Measurements from ENCODE around the gene TMEM87B.

TMEM87B gene

DNA sequence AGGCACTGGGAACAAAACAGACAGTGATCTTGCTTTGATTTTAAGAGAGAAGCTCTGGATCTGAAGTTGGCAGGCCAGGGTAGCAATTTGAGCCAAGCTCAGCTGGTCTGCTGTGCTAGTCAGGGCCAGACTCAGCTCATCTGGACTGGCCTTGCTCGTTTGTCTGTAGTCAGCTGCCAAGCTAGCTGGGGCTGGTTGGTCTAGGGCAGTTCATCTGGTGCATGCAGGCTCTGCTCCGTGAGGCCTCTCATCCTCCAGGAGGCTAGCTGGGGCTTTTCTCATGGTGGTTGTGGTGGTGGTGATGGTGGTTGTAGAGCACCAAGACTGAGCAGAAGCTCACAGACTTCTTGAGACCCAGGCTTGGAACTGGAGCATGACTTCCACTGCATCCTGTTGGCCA lies 93.4 kb downstream of the TMEM87B start:
- no peaks in the 10 kb centered on the region for H3K9me3 ChIP-seq (ENCODE audit: control insufficient read depth in 2 of 2, low read length in 2 of 2)
- H3K4me1 ChIP-seq (ENCODE audit: control insufficient read depth in 2 of 2, insufficient read depth in 2 of 2, low read length in 2 of 2), result no peaks in the 10 kb centered on the region
- H3K9ac ChIP-seq (ENCODE audit: low read depth in 1 of 2, low read length in 2 of 2), result no peak overlapping the region
- H3K27ac ChIP-seq (ENCODE audit: low read depth in 2 of 2, low read length in 2 of 2), result no peak overlapping the region
- H3K36me3 ChIP-seq (ENCODE audit: control insufficient read depth in 2 of 2, insufficient read depth in 2 of 2, low read length in 2 of 2), result no peaks in the 10 kb centered on the region
- H3K27me3 ChIP-seq (ENCODE audit: control insufficient read depth in 2 of 2, insufficient read depth in 2 of 2, low read length in 2 of 2), result no peaks in the 10 kb centered on the region
- H3K4me3 ChIP-seq (ENCODE audit: low read length in 2 of 2), result no peak overlapping the region

DNA sequence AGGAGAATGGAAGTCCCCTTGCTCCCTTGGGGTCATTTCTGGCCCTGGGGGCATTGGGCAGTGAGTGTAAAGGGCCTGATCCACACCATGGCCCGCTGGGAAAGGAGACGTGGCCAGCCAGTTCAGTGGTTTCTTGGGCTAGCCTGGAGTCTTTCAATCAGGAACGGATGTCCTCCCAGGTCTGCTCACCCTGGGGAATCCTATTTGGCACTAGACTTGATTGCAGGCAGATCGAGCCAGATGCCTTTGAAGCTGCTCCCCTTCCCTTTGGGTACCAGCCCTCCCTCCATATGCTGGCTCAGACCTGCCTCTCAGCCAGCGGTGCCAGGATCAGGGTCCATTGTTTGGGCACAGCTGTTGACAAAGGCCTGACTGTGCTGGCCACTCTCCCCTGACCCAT lies 94.1 kb downstream of the TMEM87B start:
- Histone ChIP-seq H3K4me1 (ENCODE audit: control insufficient read depth in 2 of 2, insufficient read depth in 2 of 2, low read length in 2 of 2) (no peaks in the 10 kb centered on the region), H3K27ac (ENCODE audit: low read depth in 2 of 2, low read length in 2 of 2) (no peak overlapping the region), H3K9ac (ENCODE audit: low read depth in 1 of 2, low read length in 2 of 2) (no peak overlapping the region), H3K4me3 (ENCODE audit: low read length in 2 of 2) (no peak overlapping the region), H3K27me3 (ENCODE audit: control insufficient read depth in 2 of 2, insufficient read depth in 2 of 2, low read length in 2 of 2) (no peaks in the 10 kb centered on the region), H3K9me3 (ENCODE audit: control insufficient read depth in 2 of 2, low read length in 2 of 2) (no peaks in the 10 kb centered on the region), H3K36me3 (ENCODE audit: control insufficient read depth in 2 of 2, insufficient read depth in 2 of 2, low read length in 2 of 2) (no peaks in the 10 kb centered on the region)

DNA sequence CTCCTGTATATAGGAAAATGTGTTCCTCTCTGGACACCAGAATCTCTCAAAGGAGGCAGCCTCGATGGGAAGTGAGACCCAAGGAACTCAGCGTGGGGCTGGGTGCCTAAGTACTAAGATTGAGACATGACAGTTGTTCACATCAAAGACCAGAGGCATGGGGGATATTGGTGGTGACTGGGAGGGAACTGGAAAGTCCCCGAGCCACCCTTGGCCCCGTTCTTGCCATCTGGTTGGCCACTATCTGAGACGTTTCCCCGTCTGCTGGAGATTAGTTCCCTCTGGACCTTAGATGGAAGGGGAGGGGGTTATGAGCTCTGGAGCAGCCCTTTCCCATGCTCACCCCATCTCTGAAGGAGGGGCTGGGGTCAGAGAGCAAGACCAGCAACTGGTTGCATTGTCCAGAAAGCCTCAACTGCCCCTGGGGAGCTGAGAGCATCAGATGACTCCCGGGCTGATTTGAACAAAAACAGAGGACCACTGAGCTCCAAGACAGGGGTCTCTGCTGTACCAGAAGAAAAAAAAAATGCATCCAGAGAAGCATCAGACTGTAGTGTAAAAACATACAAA lies 94.9 kb downstream of the TMEM87B start:
- Histone ChIP-seq H3K36me3 (ENCODE audit: control insufficient read depth in 2 of 2, insufficient read depth in 2 of 2, low read length in 2 of 2) (no peaks in the 10 kb centered on the region), H3K27ac (ENCODE audit: low read depth in 2 of 2, low read length in 2 of 2) (no peak overlapping the region), H3K4me1 (ENCODE audit: control insufficient read depth in 2 of 2, insufficient read depth in 2 of 2, low read length in 2 of 2) (no peaks in the 10 kb centered on the region), H3K9me3 (ENCODE audit: control insufficient read depth in 2 of 2, low read length in 2 of 2) (no peaks in the 10 kb centered on the region), H3K9ac (ENCODE audit: low read depth in 1 of 2, low read length in 2 of 2) (no peak overlapping the region), H3K4me3 (ENCODE audit: low read length in 2 of 2) (no peak overlapping the region), H3K27me3 (ENCODE audit: control insufficient read depth in 2 of 2, insufficient read depth in 2 of 2, low read length in 2 of 2) (no peaks in the 10 kb centered on the region)

DNA sequence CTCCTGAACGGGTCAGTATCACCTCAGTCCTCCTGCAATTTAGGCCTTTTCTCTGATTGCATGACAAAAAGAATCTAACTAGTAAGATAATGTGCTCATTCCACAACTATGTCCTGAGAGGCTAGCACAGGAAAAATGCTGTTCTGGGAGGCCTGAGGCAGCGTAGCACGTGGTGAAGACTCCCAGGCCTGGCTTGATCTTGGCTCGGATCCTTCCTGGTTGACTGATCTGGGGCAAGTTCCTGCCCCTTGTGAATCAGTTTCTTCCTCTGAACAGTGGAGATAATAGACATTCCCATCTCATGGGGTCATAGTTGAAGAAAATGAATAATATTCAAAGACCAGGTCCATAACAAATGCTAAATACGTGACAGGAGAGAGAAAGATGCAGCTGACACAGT lies 95.4 kb downstream of the TMEM87B start:
- Histone ChIP-seq H3K4me3 (ENCODE audit: low read length in 2 of 2) (no peak overlapping the region), H3K27me3 (ENCODE audit: control insufficient read depth in 2 of 2, insufficient read depth in 2 of 2, low read length in 2 of 2) (no peaks in the 10 kb centered on the region), H3K4me1 (ENCODE audit: control insufficient read depth in 2 of 2, insufficient read depth in 2 of 2, low read length in 2 of 2) (no peaks in the 10 kb centered on the region), H3K27ac (ENCODE audit: low read depth in 2 of 2, low read length in 2 of 2) (no peak overlapping the region), H3K9me3 (ENCODE audit: control insufficient read depth in 2 of 2, low read length in 2 of 2) (no peaks in the 10 kb centered on the region), H3K9ac (ENCODE audit: low read depth in 1 of 2, low read length in 2 of 2) (no peak overlapping the region), H3K36me3 (ENCODE audit: control insufficient read depth in 2 of 2, insufficient read depth in 2 of 2, low read length in 2 of 2) (no peaks in the 10 kb centered on the region)

DNA sequence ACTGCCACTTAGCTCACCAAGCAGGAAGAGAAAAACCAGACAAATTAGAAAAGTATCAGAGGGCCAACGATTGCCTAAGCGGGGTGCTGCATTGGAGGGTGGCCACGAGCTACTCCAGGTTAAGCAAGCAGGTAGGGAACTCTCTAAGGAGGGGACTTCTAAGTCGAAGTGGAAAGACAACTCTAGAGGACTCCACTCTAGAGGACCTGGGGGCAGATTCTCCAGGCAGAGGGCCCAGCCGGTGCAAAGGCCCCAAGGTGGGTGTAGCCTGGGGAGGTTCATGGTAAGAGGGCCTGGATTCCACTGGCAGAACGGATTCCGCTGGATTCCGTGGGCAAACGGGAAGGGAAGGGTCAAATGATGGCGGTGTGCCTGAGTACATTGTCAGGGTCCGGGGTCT lies 95.8 kb downstream of the TMEM87B start:
- Histone ChIP-seq H3K4me1 (ENCODE audit: control insufficient read depth in 2 of 2, insufficient read depth in 2 of 2, low read length in 2 of 2) (no peaks in the 10 kb centered on the region), H3K9me3 (ENCODE audit: control insufficient read depth in 2 of 2, low read length in 2 of 2) (no peaks in the 10 kb centered on the region), H3K36me3 (ENCODE audit: control insufficient read depth in 2 of 2, insufficient read depth in 2 of 2, low read length in 2 of 2) (no peaks in the 10 kb centered on the region), H3K27ac (ENCODE audit: low read depth in 2 of 2, low read length in 2 of 2) (no peak overlapping the region), H3K27me3 (ENCODE audit: control insufficient read depth in 2 of 2, insufficient read depth in 2 of 2, low read length in 2 of 2) (no peaks in the 10 kb centered on the region), H3K9ac (ENCODE audit: low read depth in 1 of 2, low read length in 2 of 2) (no peak overlapping the region), H3K4me3 (ENCODE audit: low read length in 2 of 2) (no peak overlapping the region)

DNA sequence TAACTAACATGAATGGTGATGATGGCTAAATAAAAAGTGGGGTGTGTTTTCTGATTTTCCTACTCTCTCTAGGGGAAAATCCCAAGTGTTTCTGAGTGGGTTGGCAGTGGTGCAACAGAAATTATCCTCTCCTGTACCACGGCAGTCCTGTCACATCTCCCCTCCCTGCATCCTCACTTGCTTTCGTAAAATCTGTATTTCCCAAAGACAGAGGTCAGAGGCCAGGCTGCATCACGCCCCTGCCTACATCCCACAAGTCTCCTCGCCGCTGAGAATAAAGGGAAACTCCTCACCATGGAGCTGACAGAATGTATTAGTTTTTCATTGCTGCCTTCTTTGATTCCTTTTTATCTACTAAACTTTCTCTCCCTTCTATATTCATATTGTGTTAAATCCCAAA lies 96.2 kb downstream of the TMEM87B start:
- Histone ChIP-seq H3K9ac (ENCODE audit: low read depth in 1 of 2, low read length in 2 of 2) (no peak overlapping the region), H3K4me1 (ENCODE audit: control insufficient read depth in 2 of 2, insufficient read depth in 2 of 2, low read length in 2 of 2) (no peaks in the 10 kb centered on the region), H3K27me3 (ENCODE audit: control insufficient read depth in 2 of 2, insufficient read depth in 2 of 2, low read length in 2 of 2) (no peaks in the 10 kb centered on the region), H3K27ac (ENCODE audit: low read depth in 2 of 2, low read length in 2 of 2) (no peak overlapping the region), H3K4me3 (ENCODE audit: low read length in 2 of 2) (no peak overlapping the region), H3K9me3 (ENCODE audit: control insufficient read depth in 2 of 2, low read length in 2 of 2) (no peaks in the 10 kb centered on the region), H3K36me3 (ENCODE audit: control insufficient read depth in 2 of 2, insufficient read depth in 2 of 2, low read length in 2 of 2) (no peaks in the 10 kb centered on the region)

DNA sequence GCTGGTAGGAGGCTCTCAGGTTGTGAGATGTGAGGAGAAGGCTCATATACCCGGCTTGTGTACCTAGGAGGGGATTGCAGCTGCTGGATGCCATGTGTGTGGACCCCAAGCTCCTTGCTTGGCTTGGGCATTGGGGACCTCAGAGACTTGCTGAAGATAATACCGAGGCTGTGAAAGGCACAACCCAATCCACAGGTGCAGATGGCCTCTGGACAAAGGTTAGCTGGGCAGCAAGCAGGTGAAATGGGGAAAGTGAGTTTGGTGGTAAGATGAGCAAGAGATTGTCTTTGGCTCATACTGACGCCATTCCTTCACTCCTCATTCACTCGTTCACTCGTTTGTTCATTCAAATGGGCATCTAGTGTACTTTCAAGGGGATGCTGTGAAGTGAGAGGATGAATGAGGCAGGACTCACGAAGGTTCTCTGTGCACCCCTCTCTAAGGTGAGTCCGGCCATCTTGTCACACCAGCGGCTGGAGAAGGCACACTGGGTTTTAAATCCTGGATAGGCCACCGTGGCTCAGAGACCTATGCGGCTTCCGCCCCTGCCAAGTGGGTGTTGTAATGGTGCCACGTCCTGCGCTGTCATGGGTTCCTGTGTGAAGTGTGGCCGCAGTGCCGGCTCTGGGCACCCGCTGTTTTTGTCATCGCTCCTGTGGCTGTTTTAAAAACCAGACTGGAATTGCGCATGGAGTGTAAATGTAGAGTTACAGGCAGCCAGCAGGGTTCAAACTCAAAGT lies 96.8 kb downstream of the TMEM87B start:
- no peaks in the 10 kb centered on the region for H3K9me3 ChIP-seq (ENCODE audit: control insufficient read depth in 2 of 2, low read length in 2 of 2)
- H3K4me1 ChIP-seq (ENCODE audit: control insufficient read depth in 2 of 2, insufficient read depth in 2 of 2, low read length in 2 of 2), result no peaks in the 10 kb centered on the region
- no peak overlapping the region for H3K27ac ChIP-seq (ENCODE audit: low read depth in 2 of 2, low read length in 2 of 2)
- H3K9ac ChIP-seq (ENCODE audit: low read depth in 1 of 2, low read length in 2 of 2), result no peak overlapping the region
- no peak overlapping the region for H3K4me3 ChIP-seq (ENCODE audit: low read length in 2 of 2)
- H3K36me3 ChIP-seq (ENCODE audit: control insufficient read depth in 2 of 2, insufficient read depth in 2 of 2, low read length in 2 of 2), result no peaks in the 10 kb centered on the region
- no peaks in the 10 kb centered on the region for H3K27me3 ChIP-seq (ENCODE audit: control insufficient read depth in 2 of 2, insufficient read depth in 2 of 2, low read length in 2 of 2)

DNA sequence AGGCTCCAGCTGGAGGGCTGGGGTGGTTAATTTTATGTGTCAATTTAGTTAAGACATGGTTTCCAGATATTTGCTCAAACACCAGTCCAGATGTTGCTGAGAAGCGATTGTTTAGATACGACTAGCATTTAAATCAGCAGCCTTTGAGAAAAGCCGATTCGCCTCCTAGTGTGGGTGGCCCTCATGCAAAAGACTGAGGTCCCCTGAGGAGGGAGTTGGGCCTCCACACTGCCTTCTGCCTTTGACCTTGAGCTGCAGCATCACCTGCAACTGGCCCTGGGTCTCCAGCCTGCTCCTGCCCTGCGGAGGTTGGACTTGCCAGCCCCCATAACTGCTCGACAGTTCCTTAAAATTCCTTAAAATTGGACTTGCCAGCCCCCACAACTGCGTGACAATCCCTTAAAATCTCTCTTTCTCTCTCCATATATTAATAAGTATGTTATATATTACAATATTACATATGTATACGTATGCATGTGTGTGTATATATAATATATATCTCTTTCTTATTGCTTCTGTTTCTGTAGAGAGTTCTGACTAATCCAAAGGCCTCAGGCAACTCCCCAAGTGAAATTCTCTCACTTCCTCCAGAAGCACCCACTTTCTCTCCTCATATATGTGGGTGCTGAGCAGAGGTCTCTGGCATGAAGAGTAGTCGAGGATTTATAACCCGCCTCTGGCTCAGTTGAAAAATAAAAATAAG lies 97.6 kb downstream of the TMEM87B start:
- Histone ChIP-seq H3K36me3 (ENCODE audit: control insufficient read depth in 2 of 2, insufficient read depth in 2 of 2, low read length in 2 of 2) (no peaks in the 10 kb centered on the region), H3K27ac (ENCODE audit: low read depth in 2 of 2, low read length in 2 of 2) (no peak overlapping the region), H3K4me3 (ENCODE audit: low read length in 2 of 2) (no peak overlapping the region), H3K9me3 (ENCODE audit: control insufficient read depth in 2 of 2, low read length in 2 of 2) (no peaks in the 10 kb centered on the region), H3K9ac (ENCODE audit: low read depth in 1 of 2, low read length in 2 of 2) (no peak overlapping the region), H3K4me1 (ENCODE audit: control insufficient read depth in 2 of 2, insufficient read depth in 2 of 2, low read length in 2 of 2) (no peaks in the 10 kb centered on the region), H3K27me3 (ENCODE audit: control insufficient read depth in 2 of 2, insufficient read depth in 2 of 2, low read length in 2 of 2) (no peaks in the 10 kb centered on the region)

DNA sequence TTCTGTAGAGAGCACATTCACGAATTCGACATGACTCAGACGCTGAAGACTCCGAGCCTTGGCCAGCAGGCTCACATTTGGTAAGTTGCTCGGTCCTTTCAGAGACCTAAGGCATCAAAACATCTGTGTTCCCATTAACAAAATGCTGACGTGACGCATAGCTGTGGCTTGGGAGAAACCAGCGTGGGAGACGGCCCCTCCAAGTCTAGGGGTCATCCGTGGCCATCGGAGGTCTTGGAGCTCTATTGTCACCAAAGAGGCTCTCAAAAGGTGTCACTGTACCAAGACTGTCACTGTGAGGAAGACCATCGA lies 98.1 kb downstream of the TMEM87B start:
- Histone ChIP-seq H3K36me3 (ENCODE audit: control insufficient read depth in 2 of 2, insufficient read depth in 2 of 2, low read length in 2 of 2) (no peaks in the 10 kb centered on the region), H3K4me1 (ENCODE audit: control insufficient read depth in 2 of 2, insufficient read depth in 2 of 2, low read length in 2 of 2) (no peaks in the 10 kb centered on the region), H3K27ac (ENCODE audit: low read depth in 2 of 2, low read length in 2 of 2) (no peak overlapping the region), H3K9me3 (ENCODE audit: control insufficient read depth in 2 of 2, low read length in 2 of 2) (no peaks in the 10 kb centered on the region), H3K27me3 (ENCODE audit: control insufficient read depth in 2 of 2, insufficient read depth in 2 of 2, low read length in 2 of 2) (no peaks in the 10 kb centered on the region), H3K9ac (ENCODE audit: low read depth in 1 of 2, low read length in 2 of 2) (no peak overlapping the region), H3K4me3 (ENCODE audit: low read length in 2 of 2) (no peak overlapping the region)

DNA sequence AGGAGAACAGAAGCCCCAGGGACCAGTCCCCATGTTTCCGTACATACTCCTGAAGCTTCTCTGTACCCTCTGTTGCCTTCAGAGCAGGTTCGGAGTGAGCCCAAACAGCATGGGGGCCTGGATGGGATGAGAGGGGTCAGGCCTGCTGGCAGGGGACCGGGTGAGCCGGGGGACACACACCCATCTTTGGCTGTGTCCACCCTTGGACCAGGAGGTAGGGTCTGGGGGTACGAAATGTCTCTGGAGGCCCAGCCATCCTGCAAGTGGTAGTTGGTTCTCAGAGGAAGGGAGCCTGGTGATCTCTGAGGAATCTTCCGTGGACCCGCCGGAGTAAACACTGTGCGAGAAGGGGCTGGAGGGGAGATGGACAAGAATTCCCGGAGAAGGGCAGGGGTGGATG lies 98.4 kb downstream of the TMEM87B start:
- no peaks in the 10 kb centered on the region for H3K9me3 ChIP-seq (ENCODE audit: control insufficient read depth in 2 of 2, low read length in 2 of 2)
- H3K27ac ChIP-seq (ENCODE audit: low read depth in 2 of 2, low read length in 2 of 2), result no peak overlapping the region
- no peak overlapping the region for H3K9ac ChIP-seq (ENCODE audit: low read depth in 1 of 2, low read length in 2 of 2)
- no peaks in the 10 kb centered on the region for H3K4me1 ChIP-seq (ENCODE audit: control insufficient read depth in 2 of 2, insufficient read depth in 2 of 2, low read length in 2 of 2)
- H3K27me3 ChIP-seq (ENCODE audit: control insufficient read depth in 2 of 2, insufficient read depth in 2 of 2, low read length in 2 of 2), result no peaks in the 10 kb centered on the region
- no peaks in the 10 kb centered on the region for H3K36me3 ChIP-seq (ENCODE audit: control insufficient read depth in 2 of 2, insufficient read depth in 2 of 2, low read length in 2 of 2)
- H3K4me3 ChIP-seq (ENCODE audit: low read length in 2 of 2), result no peak overlapping the region

Data from mucosa of rectum (tissue), 2 donors.